ENCODE measurements around the gene HYAL2.

HYAL2 gene

DNA sequence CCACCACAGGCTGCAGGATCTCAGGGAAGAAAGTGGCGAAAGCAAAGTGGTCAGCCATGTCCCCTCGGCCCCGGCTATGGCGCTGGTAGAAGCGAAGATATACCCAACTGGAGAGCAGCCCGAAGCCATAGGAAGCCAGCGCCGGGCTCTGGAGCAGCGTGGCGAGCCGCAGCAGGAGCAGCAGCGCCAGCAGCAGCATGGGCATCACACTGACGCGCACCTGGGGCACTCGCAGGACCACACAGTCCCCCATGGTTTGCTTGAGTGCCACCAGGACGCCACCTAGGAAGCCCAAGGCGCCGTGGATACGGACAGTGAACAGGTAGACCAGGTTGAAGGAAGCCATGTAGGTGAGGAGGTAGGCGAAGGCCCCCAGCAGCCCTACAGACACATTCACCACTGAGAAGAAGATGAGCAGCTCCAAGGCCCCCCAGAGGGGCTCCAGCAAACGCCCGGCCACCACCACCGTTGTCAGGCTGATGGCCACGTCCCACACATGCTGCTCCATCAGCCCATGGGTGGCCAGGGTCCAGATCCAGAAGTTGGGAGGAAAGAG is 35.9 kb upstream of the HYAL2 start:
- DNase-seq (ENCODE audit: low read depth), result no peak
- H3K4me3 ChIP-seq (ENCODE audit: low read depth, low read length), result peak overlapping the region; percentile 79
- TF ChIP-seq, protein P1, sequence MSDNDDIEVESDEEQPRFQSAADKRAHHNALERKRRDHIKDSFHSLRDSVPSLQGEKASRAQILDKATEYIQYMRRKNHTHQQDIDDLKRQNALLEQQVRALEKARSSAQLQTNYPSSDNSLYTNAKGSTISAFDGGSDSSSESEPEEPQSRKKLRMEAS (IDR thresholded peaks at IDR 0.05; ENCODE audit: low read depth, low read length), result no peak
- TF ChIP-seq MYC (IDR thresholded peaks at IDR 0.05; ENCODE audit: low read depth, low read length), result no peak

DNA sequence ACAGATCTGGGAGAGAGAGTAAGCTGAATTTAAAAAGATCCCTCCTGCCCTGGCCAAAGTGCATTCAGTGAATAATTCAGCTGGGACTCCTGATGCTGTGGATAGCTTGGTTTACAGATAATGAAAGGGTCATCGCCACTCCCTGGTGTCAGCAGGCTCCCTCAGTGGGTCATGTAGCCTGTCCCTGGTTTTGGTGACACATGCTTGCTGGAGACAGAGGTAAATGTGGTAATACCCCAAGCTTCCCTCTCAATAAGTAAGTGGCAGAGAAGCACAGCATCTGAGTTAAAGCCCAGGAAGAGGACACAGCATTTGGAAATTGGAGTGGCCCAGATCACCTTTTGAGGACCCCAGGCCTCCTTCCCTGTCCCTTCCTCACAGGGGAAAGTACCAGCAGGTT is 34.9 kb upstream of the HYAL2 start:
- peak; percentile 39 for DNase-seq (ENCODE audit: low read depth)
- H3K4me3 ChIP-seq (ENCODE audit: low read depth, low read length), result peak overlapping the region; percentile 79
- TF ChIP-seq, protein P1 (IDR thresholded peaks at IDR 0.05; ENCODE audit: low read depth, low read length), result no peak
- TF ChIP-seq, protein P2, sequence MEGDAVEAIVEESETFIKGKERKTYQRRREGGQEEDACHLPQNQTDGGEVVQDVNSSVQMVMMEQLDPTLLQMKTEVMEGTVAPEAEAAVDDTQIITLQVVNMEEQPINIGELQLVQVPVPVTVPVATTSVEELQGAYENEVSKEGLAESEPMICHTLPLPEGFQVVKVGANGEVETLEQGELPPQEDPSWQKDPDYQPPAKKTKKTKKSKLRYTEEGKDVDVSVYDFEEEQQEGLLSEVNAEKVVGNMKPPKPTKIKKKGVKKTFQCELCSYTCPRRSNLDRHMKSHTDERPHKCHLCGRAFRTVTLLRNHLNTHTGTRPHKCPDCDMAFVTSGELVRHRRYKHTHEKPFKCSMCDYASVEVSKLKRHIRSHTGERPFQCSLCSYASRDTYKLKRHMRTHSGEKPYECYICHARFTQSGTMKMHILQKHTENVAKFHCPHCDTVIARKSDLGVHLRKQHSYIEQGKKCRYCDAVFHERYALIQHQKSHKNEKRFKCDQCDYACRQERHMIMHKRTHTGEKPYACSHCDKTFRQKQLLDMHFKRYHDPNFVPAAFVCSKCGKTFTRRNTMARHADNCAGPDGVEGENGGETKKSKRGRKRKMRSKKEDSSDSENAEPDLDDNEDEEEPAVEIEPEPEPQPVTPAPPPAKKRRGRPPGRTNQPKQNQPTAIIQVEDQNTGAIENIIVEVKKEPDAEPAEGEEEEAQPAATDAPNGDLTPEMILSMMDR (IDR thresholded peaks at IDR 0.05; ENCODE audit: low read depth, low read length), result no peak
- TF ChIP-seq MYC (IDR thresholded peaks at IDR 0.05; ENCODE audit: low read depth, low read length) (no peak), POLR2A (IDR thresholded peaks at IDR 0.05; ENCODE audit: extremely low read depth, insufficient read length) (no peak)

DNA sequence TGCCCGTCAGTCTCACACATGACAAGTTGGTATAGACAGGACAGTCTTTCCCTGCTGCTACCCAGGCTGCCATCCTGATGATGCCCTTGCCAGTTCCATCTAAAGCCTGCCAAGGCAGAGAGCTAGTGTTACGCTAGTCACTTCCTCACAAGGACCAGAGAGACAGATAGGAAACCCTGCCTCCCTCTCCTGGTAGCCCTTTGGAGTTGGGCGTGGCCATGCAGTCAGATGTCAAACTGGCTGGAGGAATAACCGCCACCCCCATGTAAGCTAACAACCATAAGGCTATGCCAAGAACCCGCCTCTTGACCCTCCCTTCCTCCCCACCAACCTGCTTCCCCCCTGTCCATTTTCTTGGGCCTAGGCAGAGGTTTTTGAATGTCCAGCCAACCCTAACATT is 34.0 kb upstream of the HYAL2 start:
- peak; percentile 60 for DNase-seq (ENCODE audit: low read depth)
- peak overlapping the region; percentile 79 for H3K4me3 ChIP-seq (ENCODE audit: low read depth, low read length)
- no peak for TF ChIP-seq MYC (IDR thresholded peaks at IDR 0.05; ENCODE audit: low read depth, low read length)
- TF ChIP-seq, protein P1 (IDR thresholded peaks at IDR 0.05; ENCODE audit: low read depth, low read length), result no peak
- TF ChIP-seq POLR2A (IDR thresholded peaks at IDR 0.05; ENCODE audit: extremely low read depth, insufficient read length), result no peak
- TF ChIP-seq, protein P2 (IDR thresholded peaks at IDR 0.05; ENCODE audit: low read depth, low read length), result no peak

DNA sequence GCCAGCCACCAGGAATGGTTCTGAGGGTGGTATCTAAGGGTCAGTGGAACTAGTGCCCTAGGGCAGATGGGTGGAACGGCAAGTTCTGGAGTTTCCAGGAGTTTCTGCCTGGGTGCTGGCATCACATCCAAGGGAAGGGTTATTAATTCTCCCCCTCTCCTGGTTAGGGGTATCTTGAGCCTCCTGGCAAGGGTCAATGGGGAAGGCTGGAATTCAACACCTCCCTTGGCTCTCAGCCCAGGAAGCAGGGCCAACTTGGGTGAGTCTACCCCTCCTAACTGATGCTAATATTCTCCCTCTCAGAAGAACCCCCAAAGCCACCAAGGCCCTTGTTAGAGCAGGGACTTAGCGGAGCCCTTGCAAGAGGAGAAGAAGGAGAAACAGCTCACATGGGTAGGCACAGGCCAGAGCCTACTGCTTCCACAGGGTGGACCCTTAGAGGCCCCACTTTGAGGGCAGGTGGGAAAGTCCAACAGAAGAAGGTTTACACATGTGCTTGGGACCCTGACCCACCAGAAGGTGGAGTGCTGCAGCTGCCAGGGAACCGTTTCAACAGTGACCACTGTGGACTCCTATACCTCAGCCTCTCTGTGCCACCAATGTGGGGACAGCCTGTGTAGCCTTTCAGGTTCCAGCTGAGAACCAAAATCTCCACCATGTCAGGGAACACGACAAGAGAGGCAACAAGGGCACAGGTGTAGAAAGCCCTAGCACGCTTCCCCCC is 33.4 kb upstream of the HYAL2 start:
- no peak for DNase-seq (ENCODE audit: low read depth)
- TF ChIP-seq POLR2A (IDR thresholded peaks at IDR 0.05; ENCODE audit: extremely low read depth, insufficient read length) (no peak), MYC (IDR thresholded peaks at IDR 0.05; ENCODE audit: low read depth, low read length) (no peak)
- TF ChIP-seq, protein P1 (IDR thresholded peaks at IDR 0.05; ENCODE audit: low read depth, low read length), result 0 out of 2 replicates have a peak, but pooled peaks have one; percentile 29
- peak overlapping the region; percentile 79 for H3K4me3 ChIP-seq (ENCODE audit: low read depth, low read length)

DNA sequence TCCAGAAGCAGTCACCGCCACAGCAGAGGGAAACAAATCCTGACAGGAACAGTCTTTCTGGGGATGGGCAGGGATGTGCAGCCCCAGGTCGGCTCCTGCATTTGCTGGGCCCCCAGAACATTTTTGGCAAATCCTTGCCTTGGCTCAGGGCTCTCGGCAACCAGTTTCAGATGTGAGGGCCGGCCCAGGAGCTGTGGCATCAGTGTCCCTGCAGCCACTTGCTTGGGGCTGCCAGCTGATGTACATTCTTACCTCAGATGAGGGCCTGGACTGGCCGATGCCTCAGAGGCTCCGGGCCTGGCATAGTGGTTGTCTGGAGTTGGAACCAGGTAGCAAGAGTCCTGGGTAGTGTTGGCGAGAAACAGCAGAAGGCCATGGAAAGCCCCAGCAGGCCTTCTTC is 32.3 kb upstream of the HYAL2 start:
- TF ChIP-seq, protein P1 (IDR thresholded peaks at IDR 0.05; ENCODE audit: low read depth, low read length), result no peak
- no peak for TF ChIP-seq MYC (IDR thresholded peaks at IDR 0.05; ENCODE audit: low read depth, low read length)
- TF ChIP-seq POLR2A (IDR thresholded peaks at IDR 0.05; ENCODE audit: extremely low read depth, insufficient read length), result no peak
- TF ChIP-seq, protein P2 (IDR thresholded peaks at IDR 0.05; ENCODE audit: low read depth, low read length), result no peak

DNA sequence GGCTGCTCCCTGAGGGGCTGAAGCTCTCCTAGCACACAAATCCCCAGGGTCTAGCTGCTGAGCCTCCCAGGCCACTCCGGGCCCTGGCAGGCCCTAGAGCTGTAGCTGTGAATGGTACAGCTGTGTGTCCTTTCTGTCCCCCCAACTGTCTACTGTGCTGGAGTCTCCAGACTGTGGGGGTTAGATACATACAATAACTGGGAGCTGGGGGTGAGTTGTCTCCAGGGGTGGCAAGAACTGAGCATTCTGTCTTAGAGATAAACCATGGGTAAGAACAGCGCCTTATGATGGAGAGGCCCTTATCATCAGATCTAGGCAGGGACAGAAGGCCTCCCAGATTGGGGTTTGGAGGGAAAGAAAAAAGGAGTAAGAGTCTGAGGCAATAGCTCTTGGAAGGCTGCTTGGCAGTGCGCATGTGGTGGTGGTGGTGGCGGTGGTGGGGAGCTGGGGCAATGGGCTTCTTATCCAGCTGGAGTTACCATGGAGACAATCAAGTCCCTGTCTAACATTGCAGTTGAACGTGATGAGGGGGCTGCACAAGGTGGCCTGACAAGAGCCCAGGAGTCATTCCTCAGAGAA is 31.7 kb upstream of the HYAL2 start:
- H3K4me3 ChIP-seq (ENCODE audit: low read depth, low read length), result no peak overlapping the region
- TF ChIP-seq, protein P2 (IDR thresholded peaks at IDR 0.05; ENCODE audit: low read depth, low read length), result no peak
- TF ChIP-seq POLR2A (IDR thresholded peaks at IDR 0.05; ENCODE audit: extremely low read depth, insufficient read length) (no peak), MYC (IDR thresholded peaks at IDR 0.05; ENCODE audit: low read depth, low read length) (no peak)
- TF ChIP-seq, protein P1 (IDR thresholded peaks at IDR 0.05; ENCODE audit: low read depth, low read length), result no peak
- DNase-seq (ENCODE audit: low read depth), result no peak

More for the DNA sequence above, 32.3 kb upstream of the HYAL2 start:
- DNase-seq (ENCODE audit: low read depth), result no peak
- no peak overlapping the region for H3K4me3 ChIP-seq (ENCODE audit: low read depth, low read length)

Measured in NB4 (cell line).